ENCODE measurements around the gene RHBDL1.
A peak's percentile ranks its signal among the peaks of the same experiment; 100 is the strongest.

Gene RHBDL1

DNA sequence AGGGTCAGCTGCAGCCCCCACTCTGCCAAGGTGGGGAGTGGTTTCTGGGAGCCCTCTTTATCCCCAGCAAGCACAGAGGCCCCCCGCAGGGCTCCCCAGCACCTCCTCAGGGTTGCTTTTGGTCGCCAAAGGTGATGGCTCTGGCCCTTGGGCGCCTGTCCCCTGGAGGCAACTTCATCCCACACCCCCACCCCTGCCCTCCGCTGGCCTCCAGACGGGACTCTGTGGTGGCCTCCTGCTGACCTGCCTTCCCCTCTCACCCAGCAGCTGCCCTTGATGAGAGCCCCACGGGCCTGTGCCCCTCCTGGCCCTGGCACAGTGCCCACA, 15.4 kb upstream of the RHBDL1 start:
- Histone ChIP-seq H3K27me3 (ENCODE audit: control insufficient read depth in 3 of 3, insufficient read depth in 3 of 3, low read depth in 1 of 3, low read length in 3 of 3) (no peaks in the 10 kb centered on the region), H2BK5ac (ENCODE audit: low read length) (peak overlapping the region; percentile 88), H2BK12ac (ENCODE audit: low read length) (no peak overlapping the region), H3K23ac (ENCODE audit: low read depth, low read length, poor library complexity) (peak overlapping the region; percentile 85), H3K9me3 (replicated peaks in 1 of 2; ENCODE audit: control insufficient read depth in 2 of 2, insufficient read depth in 1 of 2, low read depth in 1 of 2, low read length in 2 of 2) (no peaks in the 10 kb centered on the region), H3K4me2 (ENCODE audit: insufficient read depth, low read length, poor library complexity, severe bottlenecking) (no peak overlapping the region), H2BK120ac (ENCODE audit: low read depth, low read length) (no peak overlapping the region), H2BK15ac (ENCODE audit: low read length) (peak overlapping the region; percentile 46), H4K91ac (ENCODE audit: low read depth, low read length, poor library complexity) (no peak overlapping the region), H3K14ac (ENCODE audit: low read length) (peak overlapping the region; percentile 5), H3K4ac (ENCODE audit: low read length) (no peak overlapping the region), H3K27ac (replicated peaks; ENCODE audit: low read length) (peak overlapping the region; percentile 35), H3K79me1 (ENCODE audit: low read depth, low read length) (peaks cover 13% of the 10 kb centered on the region), H2AFZ (ENCODE audit: low read length) (no peak overlapping the region), H3K18ac (ENCODE audit: low read length) (peak overlapping the region; percentile 92), H3K9ac (ENCODE audit: low read depth, low read length, poor library complexity) (peak overlapping the region; percentile 86), H4K8ac (ENCODE audit: low read depth, low read length) (peak overlapping the region; percentile 92), H3K4me1 (ENCODE audit: control insufficient read depth in 2 of 2, insufficient read depth in 1 of 2, low read depth in 1 of 2, low read length in 2 of 2) (peaks cover 3 to 6% of the 10 kb centered on the region in 2 donors), H2AK5ac (ENCODE audit: low read depth, low read length) (peak overlapping the region; percentile 97), H3K36me3 (replicated peaks in 1 of 2; ENCODE audit: control insufficient read depth in 2 of 2, insufficient read depth in 2 of 2, low read length in 2 of 2) (peaks cover 14 to 67% of the 10 kb centered on the region in 2 donors), H3K4me3 (ENCODE audit: low read length in 2 of 2) (peak overlapping the region in 1 of 2 donors; percentile 58)
- no peak for DNase-seq (ENCODE audit: low spot score)
- no CpG with 5 or more reads among the region's 6 CpGs for WGBS, 2 donors (ENCODE audit: extremely low coverage in 2 of 2, insufficient read length in 2 of 2, insufficient replicate concordance in 1 of 2)

DNA sequence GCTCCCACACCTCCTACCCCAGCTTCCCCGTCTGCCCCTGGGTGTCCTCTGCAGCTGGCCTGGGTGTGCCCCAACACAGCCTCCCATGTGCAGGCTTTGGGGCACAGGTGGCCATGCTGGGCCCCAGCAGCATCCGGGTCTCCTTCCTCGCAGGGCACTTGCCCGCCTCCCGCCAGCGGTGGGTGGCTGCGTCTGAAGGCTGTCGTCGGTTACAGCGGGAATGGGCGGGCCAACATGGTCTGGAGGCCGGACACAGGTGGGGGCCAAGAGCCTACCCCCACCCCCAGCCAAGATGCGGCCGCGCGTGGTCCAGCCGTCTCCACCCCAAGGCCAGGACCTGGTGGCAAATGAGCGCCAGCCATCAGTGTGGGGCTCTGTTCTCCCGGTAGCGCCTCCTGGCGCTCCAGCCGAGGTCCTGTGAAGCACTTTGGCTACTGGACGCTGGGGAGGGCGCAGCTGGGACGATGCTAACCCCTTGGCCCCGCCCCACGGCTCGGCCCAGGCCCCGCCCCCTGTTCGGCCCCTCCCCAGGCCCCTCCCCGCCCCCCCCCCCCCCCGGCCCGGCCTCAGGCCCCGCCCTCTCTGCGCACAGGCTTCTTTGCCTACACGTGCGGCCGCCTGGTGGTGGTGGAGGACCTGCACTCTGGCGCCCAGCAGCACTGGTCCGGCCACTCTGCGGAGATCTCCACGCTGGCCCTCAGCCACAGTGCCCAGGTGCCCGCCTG, 14.8 kb upstream of the RHBDL1 start:
- no peak overlapping the region for H2AFZ ChIP-seq (ENCODE audit: low read length)
- peak overlapping the region; percentile 95 for H3K18ac ChIP-seq (ENCODE audit: low read length)
- H4K8ac ChIP-seq (ENCODE audit: low read depth, low read length): peak overlapping the region; percentile 92
- WGBS, 2 donors (ENCODE audit: extremely low coverage in 2 of 2, insufficient read length in 2 of 2, insufficient replicate concordance in 1 of 2): no CpG with 5 or more reads among the region's 43 CpGs
- H3K4me2 ChIP-seq (ENCODE audit: insufficient read depth, low read length, poor library complexity, severe bottlenecking): peak overlapping the region; percentile 25
- peak overlapping the region; percentile 88 for H2BK5ac ChIP-seq (ENCODE audit: low read length)
- H2BK15ac ChIP-seq (ENCODE audit: low read length): peak overlapping the region; percentile 96
- peaks cover 11 to 62% of the 10 kb centered on the region in 2 donors for H3K36me3 ChIP-seq (replicated peaks in 1 of 2; ENCODE audit: control insufficient read depth in 2 of 2, insufficient read depth in 2 of 2, low read length in 2 of 2)
- H3K4me1 ChIP-seq (ENCODE audit: control insufficient read depth in 2 of 2, insufficient read depth in 1 of 2, low read depth in 1 of 2, low read length in 2 of 2): peaks cover 3 to 6% of the 10 kb centered on the region in 2 donors
- peak overlapping the region; percentile 90 for H2BK12ac ChIP-seq (ENCODE audit: low read length)
- no peaks in the 10 kb centered on the region for H3K27me3 ChIP-seq (ENCODE audit: control insufficient read depth in 3 of 3, insufficient read depth in 3 of 3, low read depth in 1 of 3, low read length in 3 of 3)
- H3K27ac ChIP-seq (replicated peaks; ENCODE audit: low read length): peak overlapping the region; percentile 49
- peak overlapping the region in 1 of 2 donors; percentile 58 for H3K4me3 ChIP-seq (ENCODE audit: low read length in 2 of 2)
- H3K9ac ChIP-seq (ENCODE audit: low read depth, low read length, poor library complexity): peak overlapping the region; percentile 86
- H2AK5ac ChIP-seq (ENCODE audit: low read depth, low read length): peak overlapping the region; percentile 99
- peak; percentile 86 for DNase-seq (ENCODE audit: low spot score)
- H4K91ac ChIP-seq (ENCODE audit: low read depth, low read length, poor library complexity): no peak overlapping the region
- H3K79me1 ChIP-seq (ENCODE audit: low read depth, low read length): peaks cover 13% of the 10 kb centered on the region
- H2BK120ac ChIP-seq (ENCODE audit: low read depth, low read length): no peak overlapping the region
- peak overlapping the region; percentile 93 for H3K23ac ChIP-seq (ENCODE audit: low read depth, low read length, poor library complexity)
- no peaks in the 10 kb centered on the region for H3K9me3 ChIP-seq (replicated peaks in 1 of 2; ENCODE audit: control insufficient read depth in 2 of 2, insufficient read depth in 1 of 2, low read depth in 1 of 2, low read length in 2 of 2)
- no peak overlapping the region for H3K4ac ChIP-seq (ENCODE audit: low read length)
- H3K14ac ChIP-seq (ENCODE audit: low read length): peak overlapping the region; percentile 89

DNA sequence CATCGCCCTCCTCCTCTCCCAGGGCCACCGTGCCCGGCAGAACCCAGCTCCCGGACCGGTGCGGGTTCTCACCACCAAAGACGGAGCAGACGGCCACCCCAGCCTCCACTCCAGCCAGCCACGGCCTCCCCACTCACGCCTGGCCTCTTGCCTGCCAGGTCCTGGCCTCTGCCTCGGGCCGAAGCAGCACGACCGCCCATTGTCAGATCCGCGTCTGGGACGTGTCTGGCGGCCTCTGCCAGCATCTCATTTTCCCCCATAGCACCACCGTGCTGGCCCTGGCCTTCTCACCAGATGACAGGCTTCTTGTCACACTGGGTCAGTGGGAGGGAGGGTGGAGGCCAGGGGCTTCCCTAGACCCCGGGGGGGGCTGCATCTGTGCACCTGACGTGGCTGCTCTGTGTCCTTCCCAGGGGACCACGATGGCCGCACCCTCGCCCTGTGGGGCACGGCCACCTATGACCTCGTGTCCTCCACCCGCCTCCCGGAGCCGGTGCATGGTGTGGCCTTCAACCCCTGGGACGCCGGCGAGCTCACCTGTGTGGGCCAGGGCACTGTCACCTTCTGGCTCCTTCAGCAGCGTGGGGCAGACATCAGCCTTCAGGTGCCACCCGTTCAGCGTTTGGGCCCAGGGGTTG, 14.2 kb upstream of the RHBDL1 start:
- H3K4ac ChIP-seq (ENCODE audit: low read length): peak overlapping the region; percentile 93
- peak overlapping the region; percentile 65 for H4K8ac ChIP-seq (ENCODE audit: low read depth, low read length)
- H3K4me3 ChIP-seq (ENCODE audit: low read length in 2 of 2): no peak overlapping the region
- H3K27ac ChIP-seq (replicated peaks; ENCODE audit: low read length): peak overlapping the region; percentile 49
- peak overlapping the region; percentile 95 for H3K18ac ChIP-seq (ENCODE audit: low read length)
- no peaks in the 10 kb centered on the region for H3K9me3 ChIP-seq (replicated peaks in 1 of 2; ENCODE audit: control insufficient read depth in 2 of 2, insufficient read depth in 1 of 2, low read depth in 1 of 2, low read length in 2 of 2)
- peak overlapping the region; percentile 84 for H3K9ac ChIP-seq (ENCODE audit: low read depth, low read length, poor library complexity)
- H3K14ac ChIP-seq (ENCODE audit: low read length): peak overlapping the region; percentile 89
- peak overlapping the region; percentile 82 for H2BK5ac ChIP-seq (ENCODE audit: low read length)
- H3K36me3 ChIP-seq (replicated peaks in 1 of 2; ENCODE audit: control insufficient read depth in 2 of 2, insufficient read depth in 2 of 2, low read length in 2 of 2): peaks cover 11 to 55% of the 10 kb centered on the region in 2 donors
- H2AFZ ChIP-seq (ENCODE audit: low read length): no peak overlapping the region
- peak overlapping the region; percentile 93 for H3K23ac ChIP-seq (ENCODE audit: low read depth, low read length, poor library complexity)
- no peaks in the 10 kb centered on the region for H3K27me3 ChIP-seq (ENCODE audit: control insufficient read depth in 3 of 3, insufficient read depth in 3 of 3, low read depth in 1 of 3, low read length in 3 of 3)
- H2BK15ac ChIP-seq (ENCODE audit: low read length): peak overlapping the region; percentile 96
- WGBS, 2 donors (ENCODE audit: extremely low coverage in 2 of 2, insufficient read length in 2 of 2, insufficient replicate concordance in 1 of 2): no CpG with 5 or more reads among the region's 35 CpGs
- H3K79me1 ChIP-seq (ENCODE audit: low read depth, low read length): peaks cover 15% of the 10 kb centered on the region
- H3K4me1 ChIP-seq (ENCODE audit: control insufficient read depth in 2 of 2, insufficient read depth in 1 of 2, low read depth in 1 of 2, low read length in 2 of 2): peaks cover 3 to 6% of the 10 kb centered on the region in 2 donors
- peak overlapping the region; percentile 99 for H2AK5ac ChIP-seq (ENCODE audit: low read depth, low read length)
- DNase-seq (ENCODE audit: low spot score): no peak
- H2BK12ac ChIP-seq (ENCODE audit: low read length): peak overlapping the region; percentile 88
- peak overlapping the region; percentile 25 for H3K4me2 ChIP-seq (ENCODE audit: insufficient read depth, low read length, poor library complexity, severe bottlenecking)
- no peak overlapping the region for H2BK120ac ChIP-seq (ENCODE audit: low read depth, low read length)
- H4K91ac ChIP-seq (ENCODE audit: low read depth, low read length, poor library complexity): peak overlapping the region; percentile 43

DNA sequence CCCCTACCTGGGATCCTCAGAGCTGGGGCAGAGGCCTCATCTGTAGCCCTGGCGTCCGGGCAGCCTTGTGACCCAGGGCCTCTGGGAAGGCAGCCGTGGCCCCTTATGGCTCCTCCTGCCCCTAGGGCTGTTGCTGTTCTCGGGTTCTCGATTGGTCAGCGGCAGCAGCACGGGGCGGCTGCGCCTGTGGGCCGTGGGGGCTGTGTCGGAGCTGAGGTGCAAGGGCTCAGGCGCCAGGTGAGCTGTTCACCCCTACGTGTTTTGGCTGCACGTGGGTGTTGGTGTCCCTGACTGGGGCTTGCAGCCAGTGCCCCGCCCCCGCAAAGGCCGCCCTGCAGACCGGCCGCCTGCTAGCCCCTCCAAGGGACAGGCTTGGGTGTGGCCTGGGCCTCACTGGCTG, 13.4 kb upstream of the RHBDL1 start:
- H2BK120ac ChIP-seq (ENCODE audit: low read depth, low read length): no peak overlapping the region

More for the DNA sequence above, 13.4 kb upstream of the RHBDL1 start:
- Histone ChIP-seq H3K23ac (ENCODE audit: low read depth, low read length, poor library complexity) (no peak overlapping the region), H3K4me2 (ENCODE audit: insufficient read depth, low read length, poor library complexity, severe bottlenecking) (no peak overlapping the region), H3K27ac (replicated peaks; ENCODE audit: low read length) (no peak overlapping the region), H3K36me3 (replicated peaks in 1 of 2; ENCODE audit: control insufficient read depth in 2 of 2, insufficient read depth in 2 of 2, low read length in 2 of 2) (peaks cover 11 to 48% of the 10 kb centered on the region in 2 donors), H2BK15ac (ENCODE audit: low read length) (no peak overlapping the region), H3K79me1 (ENCODE audit: low read depth, low read length) (peaks cover 15% of the 10 kb centered on the region), H4K91ac (ENCODE audit: low read depth, low read length, poor library complexity) (no peak overlapping the region), H3K9ac (ENCODE audit: low read depth, low read length, poor library complexity) (no peak overlapping the region), H3K18ac (ENCODE audit: low read length) (no peak overlapping the region), H2AFZ (ENCODE audit: low read length) (no peak overlapping the region), H4K8ac (ENCODE audit: low read depth, low read length) (no peak overlapping the region), H3K4ac (ENCODE audit: low read length) (no peak overlapping the region), H2AK5ac (ENCODE audit: low read depth, low read length) (peak overlapping the region; percentile 99), H3K27me3 (ENCODE audit: control insufficient read depth in 3 of 3, insufficient read depth in 3 of 3, low read depth in 1 of 3, low read length in 3 of 3) (no peaks in the 10 kb centered on the region), H3K9me3 (replicated peaks in 1 of 2; ENCODE audit: control insufficient read depth in 2 of 2, insufficient read depth in 1 of 2, low read depth in 1 of 2, low read length in 2 of 2) (no peaks in the 10 kb centered on the region), H2BK12ac (ENCODE audit: low read length) (no peak overlapping the region), H3K14ac (ENCODE audit: low read length) (no peak overlapping the region), H3K4me3 (ENCODE audit: low read length in 2 of 2) (no peak overlapping the region), H3K4me1 (ENCODE audit: control insufficient read depth in 2 of 2, insufficient read depth in 1 of 2, low read depth in 1 of 2, low read length in 2 of 2) (peaks cover 3 to 6% of the 10 kb centered on the region in 2 donors), H2BK5ac (ENCODE audit: low read length) (no peak overlapping the region)
- WGBS, 2 donors (ENCODE audit: extremely low coverage in 2 of 2, insufficient read length in 2 of 2, insufficient replicate concordance in 1 of 2): no CpG with 5 or more reads among the region's 19 CpGs
- no peak for DNase-seq (ENCODE audit: low spot score)

Measured in neuronal stem cell (in vitro differentiated cells).